Measurements from ENCODE around the gene RCC1. TPM values are rescaled to one million over a fixed set of nuclear protein-coding genes. Genes with fewer than 3 reads are reported as not detected.

Gene RCC1
- total and polyA plus RNA-seq, 7 donors, result 8.9 to 64.2 (median 18.8) TPM

DNA sequence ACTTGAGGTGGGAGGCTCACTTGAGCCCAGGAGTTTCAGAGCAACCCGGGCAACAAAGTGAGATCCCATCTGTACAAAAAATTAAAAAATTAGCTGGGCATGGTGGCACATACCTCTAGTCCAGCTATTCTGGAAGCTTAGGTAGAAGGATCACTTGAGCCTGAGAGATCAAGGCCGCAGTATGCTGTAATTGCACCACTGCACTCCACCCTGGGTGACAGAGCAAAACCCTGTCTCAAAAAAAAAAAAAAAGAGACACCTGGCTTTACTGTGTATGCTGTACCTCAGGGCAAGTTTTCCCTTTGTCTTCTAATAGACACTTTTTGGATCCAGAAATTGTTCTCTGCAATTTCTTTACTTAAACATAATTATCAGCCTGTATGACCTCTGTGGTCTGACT lies 23.1 kb upstream of the RCC1 start:
- Histone ChIP-seq H3K9me3 (no peaks in the 10 kb centered on the region), H3K36me3 (peaks cover 15 to 74% (median 34%) of the 10 kb centered on the region in 4 donors), H3K4me1 (no peaks in the 10 kb centered on the region), H3K27ac (no peak overlapping the region), H3K27me3 (no peaks in the 10 kb centered on the region), H3K4me3 (no peak overlapping the region)
- intact Hi-C loops (cut with DNase I), result no loop called here
- peak; percentile 28 for DNase-seq
- no peak for TF ChIP-seq POLR2A (IDR thresholded peaks at IDR 0.05)
- 68 to 93% methylated on average over 2 of the region's 2 CpGs for WGBS, 2 donors

DNA sequence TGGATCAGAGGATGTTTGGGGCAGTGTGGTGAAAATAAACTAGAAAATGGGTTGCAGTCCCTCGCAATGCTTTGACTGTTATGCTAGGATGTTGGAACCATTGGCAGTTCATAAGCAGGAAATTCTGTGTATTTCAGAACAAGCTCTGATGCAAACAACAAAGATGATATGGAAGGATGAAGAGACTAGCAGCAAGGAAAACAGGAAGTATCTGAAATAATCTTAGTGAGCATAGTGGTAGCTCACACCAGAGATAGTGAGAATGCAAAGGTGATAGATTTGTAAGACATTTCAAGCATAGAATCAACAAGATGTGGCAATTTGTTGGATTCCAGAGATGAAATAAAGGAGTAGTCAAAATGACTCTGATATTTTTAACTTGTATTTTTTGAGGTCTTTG lies 11.1 kb upstream of the RCC1 start:
- 94 to 100% methylated on average over 1 of the region's 1 CpG for WGBS, 2 donors
- Histone ChIP-seq H3K27me3 (no peaks in the 10 kb centered on the region), H3K4me1 (no peaks in the 10 kb centered on the region), H3K4me3 (no peak overlapping the region), H3K9me3 (no peaks in the 10 kb centered on the region), H3K36me3 (peaks cover 5 to 86% (median 19%) of the 10 kb centered on the region in 4 donors), H3K27ac (no peak overlapping the region)
- TF ChIP-seq, protein P1, sequence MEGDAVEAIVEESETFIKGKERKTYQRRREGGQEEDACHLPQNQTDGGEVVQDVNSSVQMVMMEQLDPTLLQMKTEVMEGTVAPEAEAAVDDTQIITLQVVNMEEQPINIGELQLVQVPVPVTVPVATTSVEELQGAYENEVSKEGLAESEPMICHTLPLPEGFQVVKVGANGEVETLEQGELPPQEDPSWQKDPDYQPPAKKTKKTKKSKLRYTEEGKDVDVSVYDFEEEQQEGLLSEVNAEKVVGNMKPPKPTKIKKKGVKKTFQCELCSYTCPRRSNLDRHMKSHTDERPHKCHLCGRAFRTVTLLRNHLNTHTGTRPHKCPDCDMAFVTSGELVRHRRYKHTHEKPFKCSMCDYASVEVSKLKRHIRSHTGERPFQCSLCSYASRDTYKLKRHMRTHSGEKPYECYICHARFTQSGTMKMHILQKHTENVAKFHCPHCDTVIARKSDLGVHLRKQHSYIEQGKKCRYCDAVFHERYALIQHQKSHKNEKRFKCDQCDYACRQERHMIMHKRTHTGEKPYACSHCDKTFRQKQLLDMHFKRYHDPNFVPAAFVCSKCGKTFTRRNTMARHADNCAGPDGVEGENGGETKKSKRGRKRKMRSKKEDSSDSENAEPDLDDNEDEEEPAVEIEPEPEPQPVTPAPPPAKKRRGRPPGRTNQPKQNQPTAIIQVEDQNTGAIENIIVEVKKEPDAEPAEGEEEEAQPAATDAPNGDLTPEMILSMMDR (IDR thresholded peaks at IDR 0.05), result no peak
- no peak for TF ChIP-seq POLR2AphosphoS5 (IDR thresholded peaks at IDR 0.05)
- TF ChIP-seq POLR2A (IDR thresholded peaks at IDR 0.05), result no peak
- TF ChIP-seq EP300 (IDR thresholded peaks at IDR 0.05), result no peak
- no peak for DNase-seq
- intact Hi-C loops (cut with DNase I), result no loop called here

DNA sequence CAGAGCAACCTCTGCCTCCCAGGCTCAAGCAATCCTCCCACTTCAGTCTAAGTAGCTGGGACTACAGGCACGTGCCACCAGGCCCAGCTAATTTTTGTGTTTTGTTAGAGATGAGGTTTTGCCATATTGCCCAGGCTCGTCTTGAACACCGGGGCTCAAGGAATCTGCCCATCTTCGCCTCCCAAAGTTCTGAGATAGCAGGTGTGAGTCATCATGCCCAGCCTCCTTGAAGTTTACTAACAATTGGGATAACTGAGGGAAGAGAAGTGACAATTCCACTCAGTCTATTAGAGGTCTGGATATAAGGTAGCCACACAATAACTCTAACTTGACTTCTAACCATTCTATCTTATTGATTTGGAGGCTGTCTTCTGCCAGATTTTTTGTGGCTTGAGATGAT lies 6.3 kb upstream of the RCC1 start:
- TF ChIP-seq POLR2A (IDR thresholded peaks at IDR 0.05), result no peak
- TF ChIP-seq POLR2AphosphoS5 (IDR thresholded peaks at IDR 0.05), result no peak
- TF ChIP-seq, protein P1 (IDR thresholded peaks at IDR 0.05), result no peak
- no peak for TF ChIP-seq EP300 (IDR thresholded peaks at IDR 0.05)
- peaks cover 0 to 39% (median 9%) of the 10 kb centered on the region in 4 donors for H3K36me3 ChIP-seq
- intact Hi-C loops (cut with DNase I), result no loop called here
- no peaks in the 10 kb centered on the region for H3K4me1 ChIP-seq
- DNase-seq, result no peak
- H3K27me3 ChIP-seq, result no peaks in the 10 kb centered on the region
- 90 to 95% methylated on average over 4 of the region's 4 CpGs for WGBS, 2 donors
- H3K4me3 ChIP-seq, result no peak overlapping the region
- no peaks in the 10 kb centered on the region for H3K9me3 ChIP-seq
- no peak overlapping the region for H3K27ac ChIP-seq

DNA sequence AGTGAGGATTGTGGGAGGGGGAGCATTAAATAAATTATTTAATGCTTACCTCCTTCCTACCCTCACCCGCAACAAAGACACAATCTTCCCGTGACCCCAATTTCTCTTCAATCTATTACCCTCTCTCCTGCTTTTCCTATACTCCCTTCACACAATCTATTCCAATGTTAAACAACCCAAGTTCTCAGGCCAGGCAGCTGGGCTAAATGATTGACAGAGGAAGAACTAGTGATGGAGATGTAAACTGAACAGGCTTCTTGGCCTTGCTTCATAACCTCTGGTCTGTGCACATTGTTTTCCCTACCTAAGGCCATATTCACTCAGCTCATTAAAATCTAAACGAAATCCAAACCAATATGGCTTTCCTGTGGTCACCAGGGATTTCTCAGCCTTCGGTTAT lies 3.9 kb upstream of the RCC1 start:
- WGBS, 2 donors, result 82 to 85% methylated on average over 4 of the region's 4 CpGs
- Histone ChIP-seq H3K4me3 (no peak overlapping the region), H3K4me1 (peaks cover 0 to 11% (median 6%) of the 10 kb centered on the region in 4 donors), H3K9me3 (no peaks in the 10 kb centered on the region), H3K27me3 (no peaks in the 10 kb centered on the region), H3K36me3 (peaks cover 0 to 16% (median 3%) of the 10 kb centered on the region in 4 donors), H3K27ac (no peak overlapping the region)
- intact Hi-C loops (cut with DNase I), result loop anchor here (10.0 kb wide), 1 partner anchor 267 kb away; the partner anchor contains the start of genes ATP5IF1 and DNAJC8
- TF ChIP-seq EP300 (IDR thresholded peaks at IDR 0.05), result no peak
- no peak for TF ChIP-seq POLR2AphosphoS5 (IDR thresholded peaks at IDR 0.05)
- TF ChIP-seq POLR2A (IDR thresholded peaks at IDR 0.05), result no peak
- TF ChIP-seq, protein P1 (IDR thresholded peaks at IDR 0.05), result no peak
- no peak for DNase-seq

DNA sequence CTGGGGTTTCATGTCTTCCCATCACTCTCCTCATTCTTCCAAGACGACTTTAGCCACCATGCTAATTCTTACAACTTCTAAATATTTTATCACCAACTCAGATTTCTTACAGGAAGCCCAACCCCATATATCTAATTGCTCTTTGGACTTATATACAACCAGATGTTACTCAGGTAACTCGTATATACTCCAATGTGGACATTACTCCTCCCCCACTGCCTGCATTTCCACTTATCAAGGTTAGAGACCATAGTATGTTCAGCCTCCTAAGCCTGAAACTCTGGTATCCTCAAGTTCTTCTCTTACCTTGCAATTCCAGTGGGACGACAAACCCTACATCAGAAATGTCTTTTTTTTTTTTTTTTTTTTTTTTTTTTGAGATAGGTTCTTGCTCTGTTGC lies 2.7 kb upstream of the RCC1 start:
- TF ChIP-seq, protein P1 (IDR thresholded peaks at IDR 0.05), result no peak
- TF ChIP-seq POLR2AphosphoS5 (IDR thresholded peaks at IDR 0.05) (no peak), EP300 (IDR thresholded peaks at IDR 0.05) (no peak), POLR2A (IDR thresholded peaks at IDR 0.05) (no peak)
- intact Hi-C loops (cut with DNase I), result loop anchor here (10.0 kb wide), 1 partner anchor 268 kb away; the partner anchor contains the start of genes ATP5IF1 and DNAJC8
- whole genome bisulfite sequencing, 2 donors, result 21 to 69% methylated on average over 3 of the region's 3 CpGs
- H3K4me1 ChIP-seq, result peaks cover 0 to 23% (median 18%) of the 10 kb centered on the region in 4 donors
- no peaks in the 10 kb centered on the region for H3K27me3 ChIP-seq
- H3K4me3 ChIP-seq, result no peak overlapping the region
- H3K9me3 ChIP-seq, result no peaks in the 10 kb centered on the region
- peaks cover 0 to 7% (median 3%) of the 10 kb centered on the region in 4 donors for H3K36me3 ChIP-seq
- DNase-seq, result no peak
- H3K27ac ChIP-seq, result no peak overlapping the region
